ENCODE measurements around the gene CCBE1. TPM values are rescaled to one million over a fixed set of nuclear protein-coding genes. Genes with fewer than 3 reads are reported as not detected.

Gene CCBE1
- total and polyA plus RNA-seq, 9 of the 15 experiments (the other 6 are each of a cell fraction or from before 2014, with no cell fraction given) = 0.20 TPM; not detected in 8

- TF ChIP-seq ZBTB40 (IDR thresholded peaks at IDR 0.05) = no peak
- TF ChIP-seq ZBTB40 (CRISPR knock-in tag; IDR thresholded peaks at IDR 0.05) = no peak
- no peak for TF ChIP-seq NFYB (IDR thresholded peaks at IDR 0.05; ENCODE audit: extremely low read depth, insufficient read length)
Measured at GRCh38 chr18:59468821-59469220, 228.4 kb downstream of the CCBE1 start (continued).
